ENCODE measurements around the gene NAALADL2.

- TF ChIP-seq CTCF (IDR thresholded peaks at IDR 0.05; ENCODE audit: low read depth, low read length, missing input control) (no peak), RAD21 (IDR thresholded peaks at IDR 0.05) (no peak), TAF1 (conservative IDR thresholded peaks at IDR 0.05) (no peak), SP1 (IDR thresholded peaks at IDR 0.05) (no peak)
Measured at GRCh38 chr3:175279457-175279856, 420.3 kb downstream of the NAALADL2 start.

Measured in liver (tissue), 3 donors.